HPDE6-E6E7 (cell line): ENCODE data around the gene MARCHF10.
"Not testable (repeated sequence)": the region's sequence is repeated elsewhere in the genome, so short reads cannot be mapped to it uniquely, and the experiment has no call there.

Source experiments
- DNase-seq: peaks from one replicate; pipeline ENCODE4 v3.0.0; 2011; ENCODE audit warnings: missing footprints; ENCODE audit errors: extremely low spot score

Gene MARCHF10

DNA sequence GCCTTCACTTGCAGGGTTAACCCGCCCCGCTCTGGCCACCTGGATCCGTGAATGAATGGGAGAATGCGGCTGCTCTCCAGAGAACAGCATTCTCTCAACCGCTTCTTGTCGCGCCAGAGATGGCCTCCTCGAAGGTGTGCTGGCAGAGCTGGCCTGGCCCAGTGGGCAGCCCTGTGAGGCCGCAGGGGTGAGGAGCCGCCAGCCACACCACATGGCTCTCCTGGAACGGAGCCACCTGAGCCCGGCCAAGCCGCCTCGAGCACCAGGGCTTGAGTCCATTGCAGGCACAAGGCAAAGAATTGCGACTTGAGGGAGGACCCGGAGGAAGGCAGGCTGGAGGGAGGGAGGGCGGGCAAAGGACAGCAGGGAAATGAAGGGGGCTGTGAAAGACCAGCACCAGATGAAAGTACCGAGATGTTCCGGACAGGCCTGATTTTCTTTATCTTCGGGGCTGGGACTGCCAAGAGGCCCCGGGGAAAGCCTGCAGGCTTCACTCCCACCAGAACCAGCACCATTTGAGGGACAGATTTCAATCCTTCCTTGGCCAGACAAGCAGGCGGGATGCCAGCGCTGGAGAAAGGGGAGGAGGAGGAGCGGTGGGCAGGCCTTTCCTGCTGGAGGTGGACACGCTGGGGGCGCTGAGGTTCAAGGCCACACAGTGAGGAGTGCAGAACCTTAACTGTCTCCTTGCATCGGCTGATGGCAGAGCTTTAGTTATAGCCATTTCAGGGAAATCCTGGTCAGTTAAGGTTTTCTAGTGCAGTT is 111.2 kb downstream of the MARCHF10 start:
- no peak for DNase-seq

- no peak for DNase-seq
Measured at GRCh38 chr17:62696256-62696655, 111.9 kb downstream of the MARCHF10 start.

GRCh38 chr17:62695093-62695738 is 112.9 kb downstream of the MARCHF10 start:
- DNase-seq, result not testable (repeated sequence)

DNA sequence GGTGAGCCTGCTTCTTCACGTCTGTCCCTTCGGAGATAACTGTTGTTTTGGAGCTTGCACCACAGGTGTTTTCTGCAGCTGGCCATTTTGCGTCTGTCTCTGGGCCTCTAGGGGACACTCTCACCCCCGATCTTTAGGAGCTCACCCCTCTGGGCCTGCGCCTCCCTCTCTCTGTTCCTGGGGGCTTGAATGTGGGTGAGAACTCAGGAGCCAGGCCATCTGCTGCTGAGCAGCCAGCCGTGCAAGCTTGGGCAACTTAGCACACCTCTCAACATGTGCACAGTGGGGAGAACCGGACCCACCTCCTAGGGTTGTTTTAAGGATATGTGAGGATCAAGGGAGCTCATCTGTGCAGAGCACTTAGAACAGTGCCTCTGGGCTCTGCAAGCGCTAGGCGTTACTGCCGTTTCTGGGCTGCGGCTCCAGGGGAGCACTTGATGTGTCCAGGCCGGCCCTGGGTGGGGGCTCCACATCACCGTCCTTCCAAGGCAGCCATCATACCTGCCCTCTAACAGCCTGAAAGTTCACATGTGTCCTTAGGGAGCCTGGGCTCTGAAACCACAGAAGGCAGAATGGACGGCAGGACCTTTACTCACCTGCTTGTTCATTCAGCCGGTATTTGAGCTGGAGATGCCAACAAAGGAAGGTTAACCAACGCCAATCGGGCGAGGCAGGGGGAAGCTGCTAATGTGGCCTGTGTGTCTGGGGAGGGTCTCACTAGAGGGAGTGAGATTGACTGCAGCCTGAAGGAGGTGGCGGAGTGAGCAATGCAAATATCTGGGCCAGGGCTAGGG is 114.3 kb downstream of the MARCHF10 start:
- DNase-seq, result peak; percentile 54

DNA sequence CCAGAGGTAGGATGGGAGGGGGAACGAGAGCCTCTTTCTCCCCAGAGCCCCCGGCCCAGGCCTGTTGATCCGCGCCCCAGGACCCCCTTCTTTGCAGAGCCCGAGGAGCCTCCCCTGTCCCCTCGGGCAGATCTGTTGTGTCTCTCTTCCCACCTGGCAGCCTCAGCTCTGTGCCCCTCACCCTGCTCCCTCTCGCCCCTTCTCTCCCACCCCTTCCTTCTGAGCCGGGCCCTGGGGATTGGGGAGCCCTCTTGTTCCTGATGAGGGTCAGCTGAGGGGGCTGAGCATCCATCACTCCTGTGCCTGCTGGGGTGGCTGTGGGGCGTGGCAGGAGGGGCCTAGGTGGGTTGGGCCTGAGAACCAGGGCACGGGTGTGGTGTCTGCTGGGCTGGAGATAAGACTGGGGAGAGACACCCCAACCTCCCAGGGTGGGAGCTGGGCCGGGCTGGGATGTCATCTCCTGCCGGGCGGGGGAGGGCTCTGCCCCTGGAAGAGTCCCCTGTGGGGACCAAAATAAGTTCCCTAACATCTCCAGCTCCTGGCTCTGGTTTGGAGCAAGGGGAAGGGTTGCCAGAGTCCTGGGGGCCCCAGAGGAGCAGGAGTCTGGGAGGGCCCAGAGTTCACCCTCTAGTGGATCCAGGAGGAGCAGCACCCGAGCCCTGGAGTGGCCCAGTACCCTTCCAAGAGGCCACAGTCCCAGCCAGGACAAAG is 115.2 kb downstream of the MARCHF10 start:
- peak; percentile 36 for DNase-seq

DNA sequence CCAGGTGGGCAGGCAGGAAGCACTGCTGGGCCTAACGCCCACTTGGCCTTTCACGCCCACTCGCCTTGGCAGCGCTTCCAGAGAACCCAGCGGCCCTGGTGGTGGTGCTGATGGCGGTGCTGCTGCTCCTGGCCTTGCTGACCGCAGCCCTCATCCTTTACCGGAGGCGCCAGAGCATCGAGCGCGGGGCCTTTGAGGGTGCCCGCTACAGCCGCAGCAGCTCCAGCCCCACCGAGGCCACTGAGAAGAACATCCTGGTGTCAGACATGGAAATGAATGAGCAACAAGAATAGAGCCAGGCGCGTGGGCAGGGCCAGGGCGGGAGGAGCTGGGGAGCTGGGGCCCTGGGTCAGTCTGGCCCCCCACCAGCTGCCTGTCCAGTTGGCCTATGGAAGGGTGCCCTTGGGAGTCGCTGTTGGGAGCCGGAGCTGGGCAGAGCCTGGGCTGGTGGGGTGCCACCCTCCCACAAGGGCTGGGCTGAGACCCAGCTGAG is 115.9 kb downstream of the MARCHF10 start:
- DNase-seq, result no peak

DNA sequence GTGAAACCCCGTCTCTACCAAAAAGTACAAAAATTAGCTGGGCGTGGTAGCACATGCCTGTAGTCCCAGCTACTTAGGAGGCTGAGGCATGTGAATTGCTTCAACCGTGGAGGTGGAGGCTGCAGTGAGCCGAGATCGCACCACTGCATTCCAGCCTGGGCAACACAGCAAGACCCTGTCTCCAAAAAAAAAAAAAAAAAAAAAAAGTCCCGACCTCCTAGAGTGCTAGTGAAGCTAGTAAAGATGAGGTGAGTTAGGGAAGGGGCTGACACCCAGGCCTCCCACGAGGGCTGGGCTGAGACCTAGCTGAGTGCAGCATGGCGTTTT is 116.6 kb downstream of the MARCHF10 start:
- DNase-seq, result not testable (repeated sequence)

- DNase-seq, result no peak
Measured at GRCh38 chr17:62690168-62690897, 117.8 kb downstream of the MARCHF10 start.

DNA sequence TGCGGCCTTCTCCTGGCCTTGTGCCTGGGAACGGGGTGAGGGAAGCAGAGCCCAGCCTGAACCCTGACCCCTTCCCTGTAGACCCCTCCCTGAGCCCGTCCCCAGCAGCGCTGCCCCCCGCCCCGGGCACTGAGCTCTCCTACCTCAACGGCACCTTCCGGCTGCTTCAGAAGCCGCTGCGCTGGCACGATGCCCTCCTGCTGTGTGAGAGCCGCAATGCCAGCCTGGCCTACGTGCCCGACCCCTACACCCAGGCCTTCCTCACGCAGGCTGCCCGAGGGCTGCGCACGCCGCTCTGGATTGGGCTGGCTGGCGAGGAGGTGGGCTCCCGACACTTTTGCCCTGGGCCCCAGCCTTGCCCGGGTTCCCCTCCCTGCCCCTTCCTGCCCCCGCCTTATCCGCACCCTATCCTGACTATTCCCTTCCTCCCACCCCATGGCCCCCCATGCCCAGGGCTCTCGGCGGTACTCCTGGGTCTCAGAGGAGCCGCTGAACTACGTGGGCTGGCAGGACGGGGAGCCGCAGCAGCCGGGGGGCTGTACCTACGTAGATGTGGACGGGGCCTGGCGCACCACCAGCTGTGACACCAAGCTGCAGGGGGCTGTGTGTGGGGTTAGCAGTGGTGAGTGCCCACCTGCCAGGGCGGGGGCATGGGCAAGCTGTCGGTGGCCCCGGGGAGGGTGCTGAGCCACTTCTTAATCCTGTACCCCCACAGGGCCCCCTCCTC is 118.5 kb downstream of the MARCHF10 start:
- DNase-seq, result no peak

DNA sequence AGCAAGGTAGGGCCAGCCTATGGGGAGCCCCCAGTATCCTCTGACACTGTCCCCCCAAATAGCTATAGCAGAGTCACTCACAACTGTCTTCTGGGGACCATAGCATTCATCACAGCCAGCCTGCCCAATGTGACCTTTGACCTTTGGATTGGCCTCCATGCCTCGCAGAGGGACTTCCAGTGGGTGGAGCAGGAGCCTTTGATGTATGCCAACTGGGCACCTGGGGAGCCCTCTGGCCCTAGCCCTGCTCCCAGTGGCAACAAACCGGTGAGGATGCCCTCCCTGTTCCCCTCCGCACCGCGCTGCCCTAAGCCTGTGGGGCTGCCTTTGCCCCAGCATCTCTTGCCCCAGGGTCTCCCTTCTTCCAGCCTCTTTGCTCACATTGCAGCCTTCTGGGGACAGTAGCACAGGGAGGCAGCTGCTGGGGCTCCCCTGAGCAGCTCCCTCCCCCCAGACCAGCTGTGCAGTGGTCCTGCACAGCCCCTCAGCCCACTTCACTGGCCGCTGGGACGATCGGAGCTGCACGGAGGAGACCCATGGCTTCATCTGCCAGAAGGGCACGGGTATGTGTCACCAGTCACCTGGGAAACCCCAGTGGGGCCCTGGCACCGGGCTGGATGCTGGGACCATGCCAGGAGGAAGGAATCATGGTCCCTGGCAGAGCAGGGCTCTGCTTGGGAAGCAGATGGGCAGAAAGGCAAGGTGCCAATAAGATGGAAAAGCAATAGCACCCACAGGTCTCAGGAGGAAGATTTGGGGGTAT is 119.5 kb downstream of the MARCHF10 start:
- DNase-seq, result no peak

DNA sequence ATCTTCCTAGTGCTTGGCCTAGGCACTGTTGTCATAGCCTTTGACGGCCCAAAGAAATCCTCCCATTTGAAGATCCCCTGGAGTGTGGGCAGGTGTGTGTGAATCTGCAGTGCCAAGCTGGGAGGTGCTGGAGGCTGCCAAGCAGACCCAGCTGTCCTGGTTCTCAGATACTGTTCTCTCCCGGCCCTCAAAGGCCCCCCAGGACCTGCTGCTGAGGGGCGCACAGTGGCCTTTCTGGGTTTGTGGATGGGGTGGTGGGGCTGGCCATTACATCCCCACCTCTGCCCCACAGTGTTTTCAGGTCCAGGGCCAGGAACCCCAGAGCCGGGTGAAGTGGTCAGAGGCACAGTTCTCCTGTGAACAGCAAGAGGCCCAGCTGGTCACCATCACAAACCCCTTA is 120.1 kb downstream of the MARCHF10 start:
- DNase-seq, result no peak

- no peak for DNase-seq
Measured at GRCh38 chr17:62684179-62684578, 123.9 kb downstream of the MARCHF10 start.

GRCh38 chr17:62681939-62682381 is 126.2 kb downstream of the MARCHF10 start:
- DNase-seq, result no peak

DNA sequence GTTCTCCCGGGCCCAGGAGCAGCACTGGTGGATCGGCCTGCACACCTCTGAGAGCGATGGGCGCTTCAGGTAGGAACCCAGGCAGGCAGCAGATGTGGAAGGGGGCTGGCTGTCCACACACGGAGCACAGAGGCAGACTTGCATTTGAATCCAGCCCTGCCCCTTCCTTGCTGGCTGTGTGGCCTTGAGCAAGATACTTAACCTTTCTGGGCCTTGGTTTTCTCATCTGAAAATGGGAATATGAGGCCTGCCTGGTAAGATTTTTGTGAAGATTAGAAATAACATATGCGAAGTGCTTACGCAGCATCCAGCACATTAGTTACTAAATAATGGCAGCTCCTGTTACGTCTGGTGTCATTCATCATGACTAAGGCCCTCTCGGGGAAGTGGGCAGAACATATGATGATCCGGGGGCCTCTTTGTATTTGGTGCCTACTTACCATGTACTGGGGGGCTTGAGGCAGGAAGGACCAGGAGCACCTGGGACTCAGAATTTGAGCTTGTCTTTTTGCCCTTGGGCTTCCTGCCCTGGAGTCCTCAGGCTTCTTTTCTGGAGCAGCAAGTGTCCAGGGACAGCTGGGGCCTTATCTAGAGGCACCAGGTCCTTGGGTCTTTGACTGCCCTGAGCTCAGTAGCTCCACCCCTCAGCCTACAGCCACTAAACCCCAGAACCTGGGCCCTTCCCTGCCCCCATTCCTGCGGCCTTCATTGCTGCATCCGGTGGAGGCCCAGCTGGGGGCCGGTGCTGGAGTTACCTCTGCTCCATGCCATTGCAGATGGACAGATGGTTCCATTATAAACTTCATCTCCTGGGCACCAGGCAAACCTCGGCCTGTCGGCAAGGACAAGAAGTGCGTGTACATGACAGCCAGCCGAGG is 126.8 kb downstream of the MARCHF10 start:
- no peak for DNase-seq

DNA sequence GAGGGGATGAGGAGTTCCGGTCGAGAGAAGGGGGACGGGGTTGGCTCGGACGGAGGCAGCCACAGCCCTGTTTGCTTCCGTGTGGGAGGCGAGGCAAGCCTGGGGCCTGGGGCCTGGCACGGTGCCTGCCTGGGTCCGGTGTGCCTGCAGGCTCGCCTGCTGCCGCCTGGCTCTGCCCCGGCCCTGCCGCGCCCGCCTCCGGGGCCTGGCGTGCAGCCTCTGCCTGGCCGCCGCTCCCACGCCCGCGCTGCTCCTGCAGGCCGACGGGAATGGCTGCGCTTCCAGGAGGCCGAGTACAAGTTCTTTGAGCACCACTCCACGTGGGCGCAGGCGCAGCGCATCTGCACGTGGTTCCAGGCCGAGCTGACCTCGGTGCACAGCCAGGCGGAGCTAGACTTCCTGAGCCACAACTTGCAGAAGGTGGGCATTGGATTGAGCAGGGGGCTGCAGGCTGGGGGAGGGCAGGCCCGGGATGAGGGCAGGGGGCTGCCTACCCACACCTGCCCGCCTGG is 127.5 kb downstream of the MARCHF10 start:
- no peak for DNase-seq

DNA sequence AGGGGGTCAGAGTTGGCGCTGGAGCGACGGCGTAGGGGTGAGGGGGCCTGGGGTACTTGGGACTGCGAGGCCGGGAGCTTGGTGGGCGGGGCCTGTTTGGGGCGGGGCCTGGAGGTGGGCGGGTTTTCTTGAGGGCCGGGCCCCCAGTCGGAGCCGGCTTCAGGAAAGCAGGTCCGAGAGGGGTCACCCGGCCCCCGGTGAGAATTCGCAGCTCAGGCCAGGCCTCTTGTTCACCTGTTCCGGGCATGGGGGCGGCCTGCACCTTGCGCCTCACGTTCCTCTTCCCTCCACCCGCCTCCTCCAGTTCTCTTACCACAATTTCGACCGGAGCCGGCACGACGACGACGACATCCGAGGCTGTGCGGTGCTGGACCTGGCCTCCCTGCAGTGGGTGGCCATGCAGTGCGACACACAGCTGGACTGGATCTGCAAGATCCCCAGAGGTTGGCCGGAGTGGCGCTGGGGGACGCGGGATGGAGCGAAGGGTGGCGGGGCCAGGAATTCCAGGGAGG is 128.2 kb downstream of the MARCHF10 start:
- no peak for DNase-seq

DNA sequence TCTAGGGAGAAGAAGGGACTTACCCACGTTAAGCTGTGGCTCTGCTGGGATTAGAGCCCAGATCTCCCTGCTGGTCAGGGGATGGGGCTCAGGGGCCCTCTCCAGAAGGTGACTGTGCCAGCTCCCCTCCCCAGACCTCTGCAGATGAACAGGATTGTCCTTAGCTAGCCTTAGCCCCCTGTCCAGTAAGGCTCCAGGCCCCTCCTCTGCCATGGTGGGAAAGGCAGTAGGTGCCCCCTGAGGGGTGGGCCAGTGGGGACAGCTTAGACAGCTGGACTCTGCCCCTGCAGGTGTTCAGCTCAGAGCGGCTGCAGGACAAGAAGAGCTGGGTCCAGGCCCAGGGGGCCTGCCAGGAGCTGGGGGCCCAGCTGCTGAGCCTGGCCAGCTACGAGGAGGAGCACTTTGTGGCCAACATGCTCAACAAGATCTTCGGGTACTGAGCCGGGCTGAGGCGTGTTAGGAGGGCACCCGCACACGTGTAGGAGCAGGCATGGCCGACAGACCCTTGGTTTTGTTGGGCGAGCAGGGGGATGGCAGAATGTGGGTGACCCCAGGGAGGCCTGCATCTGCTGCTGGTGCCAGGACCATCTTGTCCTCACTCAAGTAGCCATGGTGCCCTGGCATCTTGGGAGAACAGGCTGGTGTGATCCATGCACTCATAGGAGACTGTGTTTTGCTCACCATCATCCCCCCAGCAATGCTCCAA is 129.7 kb downstream of the MARCHF10 start:
- DNase-seq, result no peak
